PC-9 (cell line): ENCODE measurements around the gene DOCK6. TPM values are rescaled to one million over a fixed set of nuclear protein-coding genes. Genes with fewer than 3 reads are reported as not detected.
"Not testable (repeated sequence)": the region's sequence is repeated elsewhere in the genome, so short reads cannot be mapped to it uniquely, and the experiment has no call there.

Experiments used
- BruUV-seq: library from RNA; stranded (reverse); fragments of 400-500 nt; replicated peaks from 2 replicates; lab custom pipeline; 2021; lab: Mats Ljungman, UMichigan
- CTCF ChIA-PET: fragments of 300-600 bp; sonication (Branson Sonifier 250); formaldehyde crosslinking; loops from one replicate; lab custom pipeline; 2022; ENCODE audit warnings: antibody characterized with exemption; lab: Charles Lee
- POLR2A ChIA-PET: fragments of 300-600 bp; sonication (Branson Sonifier 250); formaldehyde crosslinking; loops from one replicate; lab custom pipeline; 2022; ENCODE audit warnings: antibody characterized with exemption; ENCODE audit not compliant: unreplicated experiment; lab: Charles Lee
- DNase-seq, 2 experiments: peaks; one replicate each; pipeline versions ENCODE4 v3.0.0 to v3.0.0-alpha.2; 2015 to 2022; ENCODE audit warnings: mixed read lengths in 1 of 2
- H2AFZ ChIP-seq: fragments of 200-600 bp; sonication (generic); 2 replicates; pipeline ENCODE4 v1.8.1; 2017; ENCODE audit warnings: antibody characterized with exemption
- H3F3A ChIP-seq: fragments of 200-600 bp; sonication (generic); 2 replicates; pipeline ENCODE4 v1.8.1; 2017; ENCODE audit warnings: antibody characterized with exemption, mild to moderate bottlenecking, low read depth; ENCODE audit not compliant: insufficient read depth
- H3K27ac ChIP-seq: fragments of 200-600 bp; sonication (generic); 2 replicates; pipeline ENCODE4 v1.6.1; 2016; ENCODE audit warnings: mixed run types
- H3K27me3 ChIP-seq: fragments of 200-600 bp; sonication (generic); 2 replicates; pipeline ENCODE4 v1.6.1; 2016; ENCODE audit warnings: low read depth, mixed run types; ENCODE audit not compliant: insufficient read depth
- H3K36me3 ChIP-seq: fragments of 200-600 bp; sonication (generic); 2 replicates; pipeline ENCODE4 v1.6.1; 2016; ENCODE audit warnings: low read depth, mixed run types
- H3K4me1 ChIP-seq: fragments of 200-600 bp; sonication (generic); replicated peaks from 2 replicates; pipeline ENCODE4 v1.6.1; 2016; ENCODE audit warnings: mixed run types; ENCODE audit not compliant: insufficient read depth
- H3K4me2 ChIP-seq: fragments of 200-600 bp; sonication (generic); 2 replicates; pipeline ENCODE4 v1.6.1; 2017; ENCODE audit warnings: mixed run types
- H3K4me3 ChIP-seq: fragments of 200-600 bp; sonication (generic); 2 replicates; pipeline ENCODE4 v1.6.1; 2016; ENCODE audit warnings: mixed run types
- H3K79me2 ChIP-seq: fragments of 200-600 bp; sonication (generic); 2 replicates; pipeline ENCODE4 v1.6.1; 2017; ENCODE audit warnings: low read depth, mixed run types
- H3K9me2 ChIP-seq: fragments of 200-600 bp; sonication (generic); 2 replicates; pipeline ENCODE4 v1.8.1; 2017; ENCODE audit warnings: mild to moderate bottlenecking; ENCODE audit not compliant: insufficient read depth
- H3K9me3 ChIP-seq: fragments of 200-600 bp; sonication (generic); 2 replicates; pipeline ENCODE4 v1.8.1; 2016; ENCODE audit warnings: low read depth; ENCODE audit not compliant: insufficient read depth
- H4K20me1 ChIP-seq: fragments of 200-600 bp; sonication (generic); 2 replicates; pipeline ENCODE4 v1.8.1; 2017; ENCODE audit not compliant: insufficient read depth
- CTCF ChIP-seq: fragments of 200-600 bp; sonication (generic); conservative IDR thresholded peaks from 2 replicates; pipeline ENCODE4 v1.6.1; 2017; ENCODE audit warnings: mixed run types, antibody characterized with exemption, mild to moderate bottlenecking, moderate library complexity
- EZH2 ChIP-seq: fragments of 200-600 bp; sonication (generic); IDR thresholded peaks from 2 replicates; pipeline ENCODE4 v1.8.0; 2017; ENCODE audit warnings: antibody characterized with exemption, low read depth
- intact Hi-C: fragments of 100-400 bp; cut with micrococcal nuclease; formaldehyde crosslinking; loops from one replicate; pipeline ENCODE4 v1.10.0; 2022; ENCODE audit not compliant: unreplicated experiment
- total RNA-seq: library from RNA; stranded (reverse); gene quantifications from 2 replicates; pipeline ENCODE4 v1.2.3, GENCODE V29; 2021

The DOCK6 gene
- total RNA-seq, 1 experiment from 2014 or later: 32.5 TPM

GRCh38 chr19:11179716-11180297 is 82.5 kb downstream of the DOCK6 start:
- H3K27ac ChIP-seq: no peak overlapping the region
- no peaks in the 10 kb centered on the region for H3K79me2 ChIP-seq
- no peaks in the 10 kb centered on the region for H4K20me1 ChIP-seq
- no peak overlapping the region for H2AFZ ChIP-seq
- POLR2A ChIA-PET: no interaction called here
- peaks cover 11% of the 10 kb centered on the region; the same call in 1 of the 2 replicates for H3F3A ChIP-seq
- no peaks in the 10 kb centered on the region for H3K9me2 ChIP-seq
- BruUV-seq: no TSS peak
- no peaks in the 10 kb centered on the region for H3K9me3 ChIP-seq
- no peak for TF ChIP-seq CTCF
- no peak for TF ChIP-seq EZH2
- H3K4me1 ChIP-seq: no peaks in the 10 kb centered on the region
- CTCF ChIA-PET: no interaction called here
- DNase-seq: no peak
- no peaks in the 10 kb centered on the region for H3K27me3 ChIP-seq
- no peak overlapping the region for H3K4me3 ChIP-seq
- intact Hi-C loops: no loop called here
- H3K36me3 ChIP-seq: no peaks in the 10 kb centered on the region; the same call in 1 of the 2 replicates
- H3K4me2 ChIP-seq: no peak overlapping the region

DNA sequence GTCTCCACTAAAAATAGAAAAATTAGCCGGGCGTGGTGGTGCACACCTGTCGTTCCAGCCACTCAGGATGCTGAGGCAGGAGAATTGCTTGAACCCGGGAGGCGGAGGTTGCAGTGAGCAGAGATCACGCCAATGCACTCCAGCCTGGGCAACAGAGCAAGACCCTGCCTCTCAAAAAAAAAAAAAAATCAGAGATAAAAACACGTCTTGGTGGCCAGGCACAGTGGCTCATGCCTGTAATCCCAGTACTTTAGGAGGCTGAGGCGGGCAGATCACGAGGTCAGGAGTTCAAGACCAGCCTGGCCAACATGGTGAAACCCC is 83.2 kb downstream of the DOCK6 start:
- H3K9me3 ChIP-seq, H3K4me1 ChIP-seq, H3K4me2 ChIP-seq, H3K27me3 ChIP-seq, H3K36me3 ChIP-seq, POLR2A ChIA-PET, intact Hi-C loops, H4K20me1 ChIP-seq, H3K9me2 ChIP-seq, H2AFZ ChIP-seq, H3K4me3 ChIP-seq, DNase-seq, H3K27ac ChIP-seq, BruUV-seq, H3K79me2 ChIP-seq, CTCF ChIA-PET: not testable (repeated sequence)
- peaks cover 11% of the 10 kb centered on the region; the same call in 1 of the 2 replicates for H3F3A ChIP-seq

DNA sequence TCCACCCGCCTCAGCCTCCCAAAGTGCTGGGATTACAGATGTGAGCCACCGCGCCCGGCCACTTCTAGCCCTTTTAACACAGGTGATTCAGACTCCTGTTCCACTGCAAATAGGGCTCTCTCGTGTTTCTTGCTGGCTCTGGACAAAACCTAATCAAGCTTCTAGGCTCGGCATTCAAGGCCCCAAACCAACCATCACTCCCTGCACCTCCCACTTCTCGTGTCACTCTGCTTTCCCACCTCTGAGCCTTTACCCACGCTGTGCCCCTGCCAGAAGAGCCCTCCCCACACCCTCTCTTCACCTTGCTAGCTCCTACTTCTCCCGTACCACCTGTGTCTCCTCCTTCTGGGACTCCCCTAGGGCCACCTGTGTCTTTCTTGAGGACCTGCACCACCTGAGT is 84.7 kb downstream of the DOCK6 start:
- intact Hi-C loops: no loop called here
- H3K4me1 ChIP-seq: no peaks in the 10 kb centered on the region
- no peaks in the 10 kb centered on the region for H3K9me2 ChIP-seq
- H3F3A ChIP-seq: peaks cover 11% of the 10 kb centered on the region; the same call in 1 of the 2 replicates
- BruUV-seq: no TSS peak
- H3K4me2 ChIP-seq: no peak overlapping the region
- H2AFZ ChIP-seq: no peak overlapping the region
- no peak overlapping the region for H3K4me3 ChIP-seq
- POLR2A ChIA-PET: interaction anchor here (0.6 kb wide), 1 partner anchor 233 kb away, joined by 27 read pairs; no protein-coding TSS in a partner anchor
- no peaks in the 10 kb centered on the region for H3K36me3 ChIP-seq
- no peaks in the 10 kb centered on the region for H3K9me3 ChIP-seq
- H3K27ac ChIP-seq: no peak overlapping the region
- H4K20me1 ChIP-seq: no peaks in the 10 kb centered on the region
- no peak for TF ChIP-seq EZH2
- TF ChIP-seq CTCF: no peak
- H3K27me3 ChIP-seq: no peaks in the 10 kb centered on the region
- no peaks in the 10 kb centered on the region for H3K79me2 ChIP-seq
- CTCF ChIA-PET: interaction anchor here (0.6 kb wide), 1 partner anchor 222 kb away, joined by 4 read pairs; no protein-coding TSS in a partner anchor
- DNase-seq: no peak
